HCEC 1CT (cell line): ENCODE data around the gene IFNA21.
"Not testable (repeated sequence)": the region's sequence is repeated elsewhere in the genome, so short reads cannot be mapped to it uniquely, and the experiment has no call there.

Source experiments
- DNase-seq: peaks from one replicate; pipeline ENCODE4 v3.0.0-alpha.2; 2017

IFNA21 gene

DNA sequence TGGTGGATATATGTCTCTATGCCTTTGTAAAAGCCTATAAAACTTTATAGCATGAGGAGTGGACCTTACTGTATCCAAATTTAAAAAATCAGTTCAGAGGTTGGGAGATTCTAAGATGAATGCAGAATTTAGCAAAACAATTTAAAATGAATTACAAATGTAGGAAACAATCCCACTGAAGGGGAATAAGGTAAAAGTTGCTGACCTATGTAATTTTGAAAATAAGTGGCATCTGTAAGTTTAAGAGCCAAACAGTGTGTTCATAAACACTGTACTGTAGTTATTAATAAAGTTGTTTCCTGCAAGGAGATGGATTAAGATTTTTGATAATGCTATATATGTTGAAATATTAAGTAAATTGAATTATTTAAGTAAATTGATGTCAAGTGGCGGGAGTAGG, 29.4 kb downstream of the IFNA21 start:
- no peak for DNase-seq

DNA sequence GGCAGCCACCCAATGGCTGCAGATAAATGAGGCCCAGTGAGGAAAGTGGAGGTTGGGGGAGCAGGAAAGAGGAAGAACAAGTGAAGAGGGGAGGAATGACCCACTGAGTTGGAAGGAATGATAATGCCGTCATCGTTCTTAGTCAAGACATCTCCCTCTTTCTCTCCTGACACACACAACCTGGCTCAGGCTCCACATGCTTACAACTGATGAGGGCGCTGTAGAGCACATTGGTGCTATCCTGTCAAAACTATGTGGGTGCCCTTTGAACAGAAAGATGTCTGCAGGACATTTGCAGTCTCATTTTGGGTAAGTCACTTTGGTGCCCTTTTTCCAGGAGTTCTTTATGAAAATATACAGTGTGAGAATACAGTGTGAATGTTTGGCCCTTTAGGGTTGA, 30.7 kb downstream of the IFNA21 start:
- DNase-seq: no peak

DNA sequence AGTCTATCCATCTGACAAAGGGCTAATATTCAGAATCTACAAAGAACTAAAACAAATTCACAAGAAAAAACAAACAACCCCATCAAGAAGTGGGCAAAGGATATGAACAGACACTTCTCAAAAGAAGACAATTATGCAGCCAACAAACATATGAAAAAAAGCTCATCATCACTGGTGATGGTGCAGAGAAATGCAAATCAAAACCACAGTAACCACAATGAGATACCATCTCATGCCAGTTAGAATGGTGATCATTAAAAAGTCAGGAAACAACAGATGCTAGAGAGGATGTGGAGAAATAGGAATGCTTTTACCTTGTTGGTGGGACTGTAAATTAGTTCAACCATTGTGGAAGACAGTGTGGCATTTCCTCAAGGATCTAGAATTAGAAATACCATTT, 38.3 kb downstream of the IFNA21 start:
- DNase-seq: not testable (repeated sequence)

DNA sequence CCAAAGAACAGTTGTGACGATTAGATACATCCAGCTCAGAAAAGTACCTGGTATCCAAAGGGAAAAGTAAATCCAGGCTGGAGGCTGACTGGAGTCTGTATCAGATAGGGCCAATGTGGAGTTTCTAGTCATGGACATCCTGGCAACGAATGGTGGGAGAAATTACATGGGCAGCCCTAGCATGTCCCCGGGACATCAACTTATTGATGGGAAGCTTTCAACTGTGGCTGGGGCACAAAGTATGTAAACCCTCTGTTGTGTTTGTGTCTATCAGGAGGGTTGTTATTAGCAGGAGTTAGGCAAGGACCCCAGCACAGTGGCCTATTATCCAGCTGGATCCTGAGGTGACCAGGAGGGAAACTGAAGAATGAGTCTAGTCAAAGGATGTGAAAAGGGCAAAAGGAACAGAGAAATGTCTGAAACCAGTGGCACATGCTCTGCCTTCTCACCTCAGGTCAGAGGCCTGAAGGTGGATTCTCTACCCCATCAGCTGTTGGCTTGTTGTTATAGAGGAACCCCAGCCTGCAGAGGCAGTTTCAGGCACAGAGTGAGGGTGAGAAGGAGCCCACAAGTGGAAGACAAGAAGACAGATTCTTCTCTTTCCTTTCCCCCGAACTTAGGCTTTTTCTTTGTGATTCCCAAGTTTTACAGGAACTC, 44.7 kb downstream of the IFNA21 start:
- DNase-seq: no peak

DNA sequence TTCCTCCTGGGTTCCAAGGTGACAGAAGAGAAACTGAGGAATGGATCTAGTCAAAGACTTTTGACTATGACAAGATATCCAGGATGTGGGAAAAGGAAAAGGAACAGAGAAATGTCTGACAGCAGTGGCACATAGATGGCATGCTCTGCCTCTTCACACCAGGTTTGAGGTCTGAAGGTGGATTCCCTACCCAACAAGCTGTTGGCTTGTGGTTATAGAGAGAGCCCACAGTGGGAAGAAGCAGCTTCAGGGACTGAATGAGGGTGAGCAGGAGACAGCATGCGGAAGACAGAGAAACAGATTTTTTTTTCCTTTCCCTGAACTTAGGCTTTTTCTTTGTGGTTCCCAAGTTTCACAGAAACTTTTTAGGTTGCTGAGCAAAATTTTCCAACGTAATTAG, 45.4 kb downstream of the IFNA21 start:
- no peak for DNase-seq

DNA sequence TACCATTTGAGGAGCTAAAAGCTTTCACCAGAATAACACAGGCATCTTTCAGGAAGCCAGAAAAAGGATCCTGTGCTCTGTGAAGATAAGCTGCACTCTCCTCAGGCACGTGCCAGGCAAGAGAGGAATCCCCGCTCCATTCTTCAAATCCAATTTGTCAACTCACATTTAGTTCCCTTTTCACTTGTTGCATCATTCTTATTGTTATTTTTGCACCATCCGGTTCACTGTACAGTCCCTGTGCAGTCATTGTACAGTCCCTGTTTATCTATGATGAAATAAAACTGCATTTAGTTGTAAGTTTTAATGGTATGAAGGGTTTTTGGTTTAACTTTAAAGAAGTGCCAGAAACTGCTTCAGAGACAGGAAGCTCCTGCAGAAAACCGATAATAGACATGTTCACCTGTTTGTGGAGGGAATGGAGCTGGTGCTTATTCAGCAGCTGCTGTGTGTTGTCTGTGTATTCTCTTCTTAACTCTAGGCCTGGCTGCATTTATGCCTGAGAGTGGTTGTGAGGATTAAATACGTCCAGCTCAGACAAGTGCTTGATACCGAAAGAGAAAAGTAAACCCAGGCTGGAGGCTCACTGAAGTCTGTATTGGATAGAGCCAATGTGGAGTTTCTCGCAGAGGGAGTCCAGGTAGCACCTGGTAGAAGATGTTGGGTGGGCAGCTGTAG, 47.2 kb downstream of the IFNA21 start:
- no peak for DNase-seq
